Fibroblast of lung (primary cell): ENCODE results near the gene FAM193B.

ENCODE experiments used
- CTCF ChIP-seq, 2 donors: IDR thresholded peaks in 1 of 2; conservative IDR thresholded peaks in 1 of 2; 1 replicate in 1 of 2; 2 replicates in 1 of 2; pipeline ENCODE4 v1.5.1; 2011 to 2012; ENCODE audit warnings: low read length in 2 of 2, control low read depth in 1 of 2, inconsistent platforms in 1 of 2, low read depth in 1 of 2, mild to moderate bottlenecking in 1 of 2
- EZH2 ChIP-seq: IDR thresholded peaks from 2 replicates; pipeline ENCODE4 v1.5.1; 2012; ENCODE audit warnings: low read length, control low read depth, mild to moderate bottlenecking; ENCODE audit errors: missing control alignments

- no peak for TF ChIP-seq CTCF (conservative IDR thresholded peaks at IDR 0.05 in 1 of 2, IDR thresholded peaks at IDR 0.05 in 1 of 2; ENCODE audit: low read depth in 1 of 2, low read length in 2 of 2)
- no peak for TF ChIP-seq EZH2
Measured at GRCh38 chr5:177495243-177496060, 58.9 kb downstream of the FAM193B start.
